Hematopoietic multipotent progenitor cell treated with erythropoietin and hydrocortisone succinate and interleukin-3 and kit ligand, for 15 days (in vitro differentiated cells): ENCODE measurements around the gene LRMDA.

Experiments used
- DNase-seq: peaks from one replicate; pipeline ENCODE4 v3.0.0-alpha.2; 2015; ENCODE audit warnings: low spot score

Gene LRMDA

GRCh38 chr10:75957314-75958120, 526.1 kb downstream of the LRMDA start:
- no peak for DNase-seq

GRCh38 chr10:75959209-75959608, 527.8 kb downstream of the LRMDA start:
- DNase-seq: no peak

- DNase-seq: no peak
Measured at GRCh38 chr10:75959912-75960311, 528.5 kb downstream of the LRMDA start.

GRCh38 chr10:75962395-75963061, 531.1 kb downstream of the LRMDA start:
- no peak for DNase-seq

DNA sequence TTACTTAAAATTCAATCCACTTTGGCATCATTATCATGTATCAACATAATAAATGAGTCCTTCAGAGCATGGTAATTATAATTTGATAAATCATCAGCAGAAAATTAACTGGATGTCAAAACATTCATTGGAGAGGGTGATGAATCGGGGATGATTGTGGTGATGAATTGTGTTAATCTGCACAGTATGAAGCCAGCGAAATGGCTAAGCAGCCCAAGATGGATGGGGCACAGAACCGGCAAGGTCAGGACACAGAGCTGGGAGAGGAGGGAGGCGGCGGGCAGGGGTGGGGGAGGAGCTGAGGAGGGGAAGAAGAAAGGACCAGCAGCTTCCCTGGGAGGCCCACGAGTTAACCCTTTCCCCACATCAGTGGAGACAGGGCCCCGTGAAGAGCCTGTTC, 536.1 kb downstream of the LRMDA start:
- DNase-seq: no peak

GRCh38 chr10:75969031-75969430, 537.6 kb downstream of the LRMDA start:
- no peak for DNase-seq

DNA sequence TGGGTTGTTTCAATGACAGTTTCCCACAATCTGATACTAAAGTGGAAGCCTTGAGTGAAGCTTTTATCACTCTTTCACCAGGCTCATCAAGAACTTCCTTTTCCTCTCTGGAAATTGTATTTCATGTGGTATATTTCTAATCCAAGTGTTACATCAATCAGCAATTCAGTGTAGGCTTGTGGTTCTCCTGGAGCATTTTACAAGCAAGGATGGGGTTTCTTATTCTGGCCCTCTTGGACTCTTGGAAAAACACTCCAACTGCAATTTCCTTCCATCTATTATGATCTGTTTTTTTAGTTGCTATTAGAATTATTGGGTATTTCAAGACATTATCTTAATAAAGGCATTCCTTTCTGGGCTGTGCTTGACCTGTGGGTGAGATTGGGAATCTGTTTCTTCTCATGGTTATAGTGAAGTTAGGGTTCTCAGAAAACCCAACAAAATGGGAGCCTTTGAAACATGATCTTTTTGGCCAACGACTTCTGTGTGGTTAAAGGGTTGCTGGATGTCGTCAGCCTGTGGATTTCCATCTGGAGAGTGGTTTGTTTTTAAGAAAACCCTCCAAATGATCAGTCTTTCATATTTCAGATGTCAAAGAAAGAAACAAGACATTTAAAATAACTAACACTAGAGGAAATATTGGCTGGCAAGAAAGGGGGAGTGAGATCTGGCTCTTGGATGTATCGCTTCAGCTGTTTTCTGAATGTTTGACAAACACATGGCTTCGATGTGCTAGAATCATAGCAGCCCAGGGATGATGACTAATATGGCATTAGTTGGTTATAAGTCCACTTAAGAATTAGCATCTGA, 540.2 kb downstream of the LRMDA start:
- DNase-seq: no peak

GRCh38 chr10:75972491-75973276, 541.3 kb downstream of the LRMDA start:
- no peak for DNase-seq

GRCh38 chr10:75974080-75974479, 542.7 kb downstream of the LRMDA start:
- DNase-seq: no peak

- DNase-seq: no peak
Measured at GRCh38 chr10:75976681-75977080, 545.3 kb downstream of the LRMDA start.

DNA sequence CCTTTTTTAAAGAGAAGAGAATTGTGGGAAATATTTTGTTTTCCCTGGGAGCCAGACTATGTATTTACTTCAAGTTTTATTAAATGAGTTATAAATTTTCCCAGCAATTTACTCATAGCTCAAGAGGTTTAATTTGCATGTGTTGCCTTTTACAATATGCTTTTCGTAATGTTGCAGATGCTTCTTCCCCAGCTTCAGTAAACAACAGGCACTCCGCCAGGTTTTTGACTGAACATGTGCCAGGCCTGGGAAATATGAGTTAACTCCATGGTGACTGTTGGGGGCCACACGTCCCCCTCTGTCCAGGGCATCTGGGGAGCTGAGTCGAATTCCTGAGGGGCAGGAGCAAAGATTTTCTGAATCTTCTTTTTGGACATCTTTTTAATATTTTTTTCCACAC, 545.7 kb downstream of the LRMDA start:
- no peak for DNase-seq

GRCh38 chr10:75978213-75978612, 546.8 kb downstream of the LRMDA start:
- no peak for DNase-seq

DNA sequence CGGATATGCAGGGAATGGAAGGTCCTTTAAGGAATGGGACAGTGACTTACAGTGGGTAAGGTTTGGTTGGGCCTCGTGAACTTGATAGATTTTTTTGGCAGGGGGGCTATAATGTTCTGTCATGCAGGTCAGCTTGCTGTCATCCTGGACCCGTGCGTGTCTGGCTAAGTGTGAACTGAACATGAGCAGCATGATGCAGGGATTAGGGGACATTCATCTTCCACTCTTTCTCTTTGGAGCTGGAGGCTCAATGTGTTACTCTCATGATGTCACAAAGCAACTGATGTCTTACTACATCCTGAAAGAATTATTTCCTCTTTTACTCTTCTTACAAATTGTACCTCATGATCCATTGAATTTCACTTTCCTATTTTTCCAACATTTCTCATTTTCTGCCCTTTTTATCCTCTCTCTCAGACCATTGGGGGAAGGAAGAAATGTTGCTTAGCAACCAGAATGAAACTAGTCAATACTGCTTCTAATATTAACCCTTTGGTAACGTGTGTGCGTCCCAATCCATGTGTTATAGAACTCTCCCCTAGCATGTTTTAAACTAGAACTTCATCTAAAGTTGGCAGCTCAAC, 549.1 kb downstream of the LRMDA start:
- no peak for DNase-seq

GRCh38 chr10:75982611-75983369, 551.4 kb downstream of the LRMDA start:
- no peak for DNase-seq

GRCh38 chr10:75984067-75984466, 552.6 kb downstream of the LRMDA start:
- DNase-seq: no peak

GRCh38 chr10:75987616-75988015, 556.2 kb downstream of the LRMDA start:
- no peak for DNase-seq

DNA sequence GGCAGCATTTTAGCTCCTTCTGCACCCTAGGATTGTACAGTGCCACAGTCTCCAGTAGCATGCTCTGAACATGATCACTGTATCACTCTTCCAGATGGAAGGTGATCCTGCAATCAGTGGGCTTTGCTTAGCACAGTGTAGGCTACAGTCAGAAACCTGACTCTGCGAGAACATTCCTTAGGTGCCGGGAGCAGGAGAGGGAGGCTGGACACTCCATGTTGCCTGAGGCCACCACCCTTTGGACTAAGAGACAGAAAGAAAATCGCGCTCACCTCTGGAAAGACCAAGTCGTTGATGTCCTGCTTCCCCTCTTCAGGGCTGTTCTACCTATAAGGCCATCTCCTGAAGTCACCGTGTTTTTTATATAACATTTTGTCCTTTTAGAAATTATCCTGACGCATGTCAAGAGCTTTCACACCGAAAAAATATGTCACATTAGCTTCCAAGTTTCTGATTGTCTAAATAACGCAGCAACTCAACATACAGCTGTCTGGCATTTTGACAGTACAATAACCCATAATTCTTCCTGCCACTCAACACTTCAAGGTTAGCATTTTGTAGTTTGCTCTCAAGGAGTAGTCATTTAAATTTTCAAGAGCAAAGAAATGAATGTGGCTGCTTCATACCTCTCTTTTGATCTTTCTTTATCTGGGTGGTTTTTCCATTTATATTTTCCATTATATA, 563.1 kb downstream of the LRMDA start:
- no peak for DNase-seq

DNA sequence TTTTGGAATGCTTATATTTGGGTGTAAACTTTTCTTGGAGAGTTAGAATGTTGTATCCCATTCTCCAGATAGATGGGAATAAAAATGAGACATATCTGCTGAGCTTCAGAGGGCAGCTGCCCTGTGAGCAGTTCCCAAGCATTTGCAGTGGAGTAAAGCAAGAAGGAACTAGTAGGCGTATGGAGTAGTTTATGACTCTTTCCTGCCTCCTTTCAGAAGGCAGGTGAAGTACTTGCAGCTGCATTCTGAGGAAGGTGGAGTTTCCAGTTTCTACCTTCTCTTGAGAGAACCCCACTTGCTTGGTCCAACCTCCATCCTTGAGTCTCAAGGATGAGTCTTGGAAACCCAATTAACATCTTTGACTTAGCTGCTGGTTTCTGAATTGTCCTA, 563.6 kb downstream of the LRMDA start:
- DNase-seq: no peak

- no peak for DNase-seq
Measured at GRCh38 chr10:75995720-75996119, 564.3 kb downstream of the LRMDA start.

DNA sequence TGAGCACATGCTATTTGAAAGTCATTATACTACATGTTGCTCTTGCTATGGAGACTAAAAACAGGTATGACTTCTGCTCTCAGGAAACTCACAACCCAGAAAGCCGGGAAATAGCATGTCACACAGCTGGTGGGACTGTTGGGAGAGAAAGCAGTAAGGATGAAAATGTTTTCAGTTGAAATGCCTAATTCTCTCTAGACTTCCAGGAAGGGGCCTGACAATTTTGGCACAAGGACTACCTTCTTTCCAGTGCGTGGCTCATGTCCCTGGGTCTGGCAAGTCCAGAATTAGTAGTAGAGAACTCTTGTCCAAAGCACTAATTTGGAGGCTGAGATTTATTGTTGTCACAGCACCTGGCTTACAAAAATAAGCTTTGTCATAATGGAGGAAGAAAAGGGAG, 567.6 kb downstream of the LRMDA start:
- DNase-seq: no peak
